Measurements from ENCODE around the gene AOPEP. TPM values are rescaled to one million over a fixed set of nuclear protein-coding genes. Genes with fewer than 3 reads are reported as not detected.

Gene AOPEP
- total and polyA plus RNA-seq, 2 of the 13 experiments (the other 11 are each of a cell fraction or from before 2014, with no cell fraction given): 22.2 to 41.6 TPM

DNA sequence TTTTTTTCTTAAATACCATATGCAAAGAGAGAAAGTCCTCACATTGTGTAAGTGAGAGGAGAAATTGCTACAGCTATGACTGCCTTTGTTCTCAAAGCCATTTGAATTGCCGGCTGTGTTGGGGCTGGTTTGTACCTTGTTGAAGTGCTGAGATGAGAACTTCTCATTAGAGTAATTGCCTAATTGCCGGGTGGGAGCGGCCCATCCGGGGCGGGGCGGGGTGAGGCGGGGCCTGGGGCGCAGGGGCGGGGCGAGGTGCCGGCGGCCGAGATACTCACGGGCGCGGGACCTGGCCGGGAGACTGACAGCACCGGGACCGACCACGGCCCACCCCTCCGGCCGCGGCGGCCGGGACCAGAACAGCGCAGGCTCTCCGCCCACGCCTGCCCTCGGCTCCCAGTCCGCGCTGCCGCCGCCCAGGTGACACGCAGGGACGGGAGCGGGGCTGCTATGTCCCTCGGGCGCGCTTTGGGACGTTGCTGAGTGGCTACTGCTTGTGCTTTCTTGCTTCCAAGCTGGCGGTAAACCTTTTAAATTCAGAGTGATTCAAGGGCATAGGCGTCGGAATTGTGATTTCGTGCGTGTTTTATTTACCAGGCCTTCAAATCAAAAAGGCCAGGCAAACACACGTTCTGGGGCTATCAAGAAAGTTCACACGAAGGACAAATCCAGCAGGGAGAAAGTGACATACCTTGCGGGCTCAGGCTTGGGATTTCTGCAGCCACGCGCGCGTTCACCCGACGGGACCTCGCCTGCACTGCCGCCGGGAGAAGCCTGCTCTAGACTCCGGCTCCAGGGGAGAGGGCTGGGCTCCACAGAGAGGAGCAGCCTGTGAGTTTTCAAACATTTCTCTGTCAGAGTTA is 322.0 kb downstream of the AOPEP start (continued):
- TF ChIP-seq ZNF768 (CRISPR knock-in tag; IDR thresholded peaks at IDR 0.05) (peak; percentile 65; the same call in 1 of the 2 replicates), PHF8 (CRISPR knock-in tag; IDR thresholded peaks at IDR 0.05) (peak; percentile 39; the same call in 1 of the 2 replicates), ZBTB38 (CRISPR knock-in tag; IDR thresholded peaks at IDR 0.05) (peak; percentile 47; the same call in 1 of the 2 replicates), LCORL (IDR thresholded peaks at IDR 0.05) (no peak), LCORL (CRISPR knock-in tag; IDR thresholded peaks at IDR 0.05) (peak; percentile 66; the same call in 1 of the 2 replicates), GABPB1 (CRISPR knock-in tag; IDR thresholded peaks at IDR 0.05) (peak; percentile 57; the same call in 1 of the 2 replicates), KMT2A (CRISPR knock-in tag; IDR thresholded peaks at IDR 0.05) (peak; percentile 92), E2F1 (CRISPR knock-in tag; IDR thresholded peaks at IDR 0.05) (peak; percentile 30; the same call in 1 of the 2 replicates), MTA1 (CRISPR knock-in tag; IDR thresholded peaks at IDR 0.05; ENCODE audit: borderline replicate concordance) (peak; percentile 63; the same call in 1 of the 2 replicates), ZFY (CRISPR knock-in tag; IDR thresholded peaks at IDR 0.05) (peak; percentile 10; the same call in 1 of the 2 replicates), ZSCAN22 (CRISPR knock-in tag; IDR thresholded peaks at IDR 0.05) (no peak), JUN (CRISPR knock-in tag; IDR thresholded peaks at IDR 0.05) (no peak), AHR (CRISPR knock-in tag; IDR thresholded peaks at IDR 0.05) (peak; percentile 32; the same call in 1 of the 2 replicates), ZNF432 (CRISPR knock-in tag; IDR thresholded peaks at IDR 0.05; ENCODE audit: borderline replicate concordance) (no peak), HOXA3 (CRISPR knock-in tag; IDR thresholded peaks at IDR 0.05) (peak; percentile 20; the same call in 1 of the 2 replicates), POLR2G (IDR thresholded peaks at IDR 0.05; ENCODE audit: low read depth, low read length) (peak; percentile 39), BCL6 (CRISPR knock-in tag; IDR thresholded peaks at IDR 0.05) (0 out of 2 replicates have a peak, but pooled peaks have one; percentile 4), TBX2 (CRISPR knock-in tag; IDR thresholded peaks at IDR 0.05; ENCODE audit: borderline replicate concordance) (peak; percentile 34; the same call in 1 of the 2 replicates), TRIM24 (CRISPR knock-in tag; IDR thresholded peaks at IDR 0.05) (no peak), IRF9 (CRISPR knock-in tag; IDR thresholded peaks at IDR 0.05; ENCODE audit: borderline replicate concordance) (0 out of 2 replicates have a peak, but pooled peaks have one; percentile 38), CEBPG (CRISPR knock-in tag; IDR thresholded peaks at IDR 0.05) (peak; percentile 64)
- TF ChIP-seq, protein P1, sequence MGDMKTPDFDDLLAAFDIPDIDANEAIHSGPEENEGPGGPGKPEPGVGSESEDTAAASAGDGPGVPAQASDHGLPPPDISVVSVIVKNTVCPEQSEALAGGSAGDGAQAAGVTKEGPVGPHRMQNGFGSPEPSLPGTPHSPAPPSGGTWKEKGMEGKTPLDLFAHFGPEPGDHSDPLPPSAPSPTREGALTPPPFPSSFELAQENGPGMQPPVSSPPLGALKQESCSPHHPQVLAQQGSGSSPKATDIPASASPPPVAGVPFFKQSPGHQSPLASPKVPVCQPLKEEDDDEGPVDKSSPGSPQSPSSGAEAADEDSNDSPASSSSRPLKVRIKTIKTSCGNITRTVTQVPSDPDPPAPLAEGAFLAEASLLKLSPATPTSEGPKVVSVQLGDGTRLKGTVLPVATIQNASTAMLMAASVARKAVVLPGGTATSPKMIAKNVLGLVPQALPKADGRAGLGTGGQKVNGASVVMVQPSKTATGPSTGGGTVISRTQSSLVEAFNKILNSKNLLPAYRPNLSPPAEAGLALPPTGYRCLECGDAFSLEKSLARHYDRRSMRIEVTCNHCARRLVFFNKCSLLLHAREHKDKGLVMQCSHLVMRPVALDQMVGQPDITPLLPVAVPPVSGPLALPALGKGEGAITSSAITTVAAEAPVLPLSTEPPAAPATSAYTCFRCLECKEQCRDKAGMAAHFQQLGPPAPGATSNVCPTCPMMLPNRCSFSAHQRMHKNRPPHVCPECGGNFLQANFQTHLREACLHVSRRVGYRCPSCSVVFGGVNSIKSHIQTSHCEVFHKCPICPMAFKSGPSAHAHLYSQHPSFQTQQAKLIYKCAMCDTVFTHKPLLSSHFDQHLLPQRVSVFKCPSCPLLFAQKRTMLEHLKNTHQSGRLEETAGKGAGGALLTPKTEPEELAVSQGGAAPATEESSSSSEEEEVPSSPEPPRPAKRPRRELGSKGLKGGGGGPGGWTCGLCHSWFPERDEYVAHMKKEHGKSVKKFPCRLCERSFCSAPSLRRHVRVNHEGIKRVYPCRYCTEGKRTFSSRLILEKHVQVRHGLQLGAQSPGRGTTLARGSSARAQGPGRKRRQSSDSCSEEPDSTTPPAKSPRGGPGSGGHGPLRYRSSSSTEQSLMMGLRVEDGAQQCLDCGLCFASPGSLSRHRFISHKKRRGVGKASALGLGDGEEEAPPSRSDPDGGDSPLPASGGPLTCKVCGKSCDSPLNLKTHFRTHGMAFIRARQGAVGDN (CRISPR knock-in tag; IDR thresholded peaks at IDR 0.05): peak; percentile 82
- TF ChIP-seq, protein P2, sequence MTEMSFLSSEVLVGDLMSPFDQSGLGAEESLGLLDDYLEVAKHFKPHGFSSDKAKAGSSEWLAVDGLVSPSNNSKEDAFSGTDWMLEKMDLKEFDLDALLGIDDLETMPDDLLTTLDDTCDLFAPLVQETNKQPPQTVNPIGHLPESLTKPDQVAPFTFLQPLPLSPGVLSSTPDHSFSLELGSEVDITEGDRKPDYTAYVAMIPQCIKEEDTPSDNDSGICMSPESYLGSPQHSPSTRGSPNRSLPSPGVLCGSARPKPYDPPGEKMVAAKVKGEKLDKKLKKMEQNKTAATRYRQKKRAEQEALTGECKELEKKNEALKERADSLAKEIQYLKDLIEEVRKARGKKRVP (CRISPR knock-in tag; IDR thresholded peaks at IDR 0.05): peak in 1 of 2 experiments; percentile 42; a peak in 1 of 4 replicates
